Prostate gland (tissue), 2 donors: Measurements from ENCODE around the gene CHPF.

Source experiments
- CTCF ChIP-seq, 4 experiments: fragments of 200-600 bp in 2 of 4; fragments of 450-650 bp in 2 of 4; sonication (generic) in 2 of 4; IDR thresholded peaks; 1 replicate in 3 of 4; 2 replicates in 1 of 4; pipeline ENCODE4 v1.5.1; 2016 to 2019; ENCODE audit warnings: antibody characterized with exemption in 4 of 4, mild to moderate bottlenecking in 2 of 4, moderate library complexity in 2 of 4
- POLR2A ChIP-seq: fragments of 450-650 bp; IDR thresholded peaks from one replicate; pipeline ENCODE4 v1.6.1; 2016; ENCODE audit warnings: antibody characterized with exemption, mild to moderate bottlenecking
- POLR2AphosphoS5 ChIP-seq: sonication (generic); formaldehyde crosslinking; IDR thresholded peaks from one replicate; pipeline ENCODE4 v1.6.1; 2017; ENCODE audit warnings: antibody characterized with exemption

DNA sequence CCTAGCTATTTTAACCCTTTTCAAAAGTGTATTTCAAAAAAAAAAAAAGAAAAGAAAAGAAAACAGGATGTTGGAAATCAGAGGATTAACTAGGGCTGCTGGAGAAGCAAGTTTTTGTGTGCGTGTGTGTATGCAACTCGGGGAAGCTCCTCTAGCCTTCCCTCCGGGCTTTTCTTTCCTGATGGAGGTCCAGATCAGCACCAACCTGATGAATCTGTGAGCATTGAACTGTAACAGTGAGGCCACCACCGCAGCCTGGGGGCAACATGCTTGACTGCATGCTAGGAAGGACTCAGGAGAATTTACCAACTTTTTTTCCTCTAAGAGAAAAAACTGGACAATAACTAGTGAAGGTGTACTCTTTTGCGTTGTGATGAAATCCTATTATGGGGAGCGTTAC lies 25.4 kb upstream of the CHPF start:
- TF ChIP-seq CTCF (IDR thresholded peaks at IDR 0.05) (no peak), POLR2AphosphoS5 (no peak), POLR2A (no peak)
